ENCODE results near the gene GPR84.

The GPR84 gene

GRCh38 chr12:54321363-54321762 is 42.9 kb downstream of the GPR84 start:
- DNase-seq: no peak

Data from cerebellar nuclear complex (tissue), 1 donor.